Activated naive CD4-positive, alpha-beta T cell treated with anti-CD3 and anti-CD28 coated beads for 36 hours (primary cell): ENCODE results near the gene ROS1. TPM values are rescaled to one million over a fixed set of nuclear protein-coding genes. Genes with fewer than 3 reads are reported as not detected.

Experiments used
- CTCF ChIA-PET: fragments of 350-600 bp; sonication (Branson Sonifier 250); formaldehyde crosslinking; loops from one replicate; lab custom pipeline; 2021; ENCODE audit warnings: antibody characterized with exemption; lab: Charles Lee
- DNase-seq: peaks from one replicate; pipeline ENCODE4 v3.0.0-alpha.2; 2020
- H3K27ac Mint-ChIP-seq: one replicate; pipeline ENCODE4 v1.8.0; 2021; ENCODE audit warnings: mild to moderate bottlenecking, mixed read lengths
- H3K27me3 Mint-ChIP-seq: one replicate; pipeline ENCODE4 v1.8.0; 2021; ENCODE audit warnings: low read depth, mixed read lengths
- H3K36me3 Mint-ChIP-seq: one replicate; pipeline ENCODE4 v1.8.0; 2021; ENCODE audit warnings: low read depth, mixed read lengths
- H3K4me1 Mint-ChIP-seq: one replicate; pipeline ENCODE4 v1.8.0; 2021; ENCODE audit warnings: low read depth, mixed read lengths
- H3K4me3 Mint-ChIP-seq: one replicate; pipeline ENCODE4 v1.8.0; 2021; ENCODE audit warnings: mild to moderate bottlenecking, moderate library complexity, mixed read lengths
- H3K9me3 Mint-ChIP-seq: one replicate; pipeline ENCODE4 v1.8.0; 2021; ENCODE audit warnings: mixed read lengths
- intact Hi-C: fragments of 100-400 bp; cut with micrococcal nuclease; formaldehyde crosslinking; loops from one replicate; pipeline ENCODE4 v1.15.1; 2023
- total RNA-seq, 2 experiments: library from RNA; stranded (reverse); gene quantifications; one replicate each; pipeline ENCODE4 v1.2.3, GENCODE V29; 2021

ROS1 gene
- total RNA-seq, 2 experiments from 2014 or later: not detected

DNA sequence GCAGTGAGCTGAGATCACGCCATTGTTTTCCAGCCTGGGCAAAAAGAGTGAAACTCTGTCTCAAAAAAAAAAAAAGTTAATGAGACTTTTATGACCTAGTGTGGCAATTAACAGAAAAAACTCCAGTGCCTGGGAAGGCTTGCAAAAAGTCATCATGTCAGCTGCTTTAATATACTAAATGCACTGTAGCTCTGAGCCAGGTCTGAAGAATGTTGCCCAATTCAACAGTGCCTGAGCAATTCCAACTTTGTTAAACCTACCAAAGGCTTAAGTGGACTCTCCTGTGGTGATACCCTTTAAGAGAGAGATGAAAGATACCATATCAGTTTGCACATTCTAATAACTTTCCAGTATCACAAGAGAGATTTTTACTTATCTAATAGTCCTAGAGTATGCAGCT, 6.5 kb upstream of the ROS1 start:
- Mint-ChIP-seq H3K9me3 (no peaks in the 10 kb centered on the region), H3K4me1 (no peaks in the 10 kb centered on the region), H3K36me3 (no peaks in the 10 kb centered on the region), H3K27ac (no peak overlapping the region), H3K4me3 (no peak overlapping the region), H3K27me3 (peaks cover 36% of the 10 kb centered on the region)
- intact Hi-C loops: no loop called here
- no peak for DNase-seq
- CTCF ChIA-PET: no interaction called here

DNA sequence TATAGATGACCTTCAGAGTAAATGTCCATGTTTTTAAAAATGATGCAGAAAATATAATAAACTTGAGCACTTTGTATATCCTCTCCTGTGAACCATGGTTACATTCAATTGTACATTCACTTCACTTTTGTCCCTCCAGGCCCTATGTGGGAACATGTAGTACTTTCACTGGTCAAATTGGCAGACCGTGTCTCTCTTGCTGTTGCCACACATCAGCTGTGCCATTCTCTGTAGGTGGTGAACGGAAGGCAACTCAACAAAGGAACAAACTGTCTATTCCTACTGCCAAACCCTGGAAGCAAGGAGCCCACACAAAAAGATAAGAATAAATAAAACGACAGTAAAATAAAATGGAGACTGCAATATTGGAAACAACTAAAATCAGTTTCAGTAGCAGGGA, 2.0 kb downstream of the ROS1 start:
- Mint-ChIP-seq H3K9me3 (no peaks in the 10 kb centered on the region), H3K27ac (no peak overlapping the region), H3K27me3 (peaks cover 19% of the 10 kb centered on the region), H3K4me3 (no peak overlapping the region), H3K4me1 (no peaks in the 10 kb centered on the region), H3K36me3 (no peaks in the 10 kb centered on the region)
- CTCF ChIA-PET: no interaction called here
- intact Hi-C loops: no loop called here
- no peak for DNase-seq

DNA sequence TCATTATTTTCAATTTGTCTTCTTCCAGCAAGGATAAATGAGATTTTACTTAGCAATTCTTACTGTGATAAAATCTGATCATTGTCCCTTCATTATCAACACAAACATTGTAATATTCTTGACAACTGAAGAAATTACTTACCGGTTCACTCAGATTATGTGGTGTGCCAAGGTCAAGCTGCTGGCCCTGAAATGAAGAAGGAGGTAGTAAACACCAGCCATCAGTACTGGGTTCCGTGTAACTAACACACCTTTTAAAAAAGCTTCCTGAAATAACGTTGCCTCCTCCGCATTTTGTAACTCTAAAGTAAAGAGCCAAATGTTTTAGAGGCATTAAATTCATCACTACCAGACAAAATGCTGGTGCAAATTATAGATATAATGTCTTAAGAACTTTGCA, 7.4 kb downstream of the ROS1 start:
- no peaks in the 10 kb centered on the region for H3K9me3 Mint-ChIP-seq
- CTCF ChIA-PET: no interaction called here
- H3K4me1 Mint-ChIP-seq: no peaks in the 10 kb centered on the region
- H3K36me3 Mint-ChIP-seq: no peaks in the 10 kb centered on the region
- no peak overlapping the region for H3K27ac Mint-ChIP-seq
- peaks cover 12% of the 10 kb centered on the region for H3K27me3 Mint-ChIP-seq
- H3K4me3 Mint-ChIP-seq: no peak overlapping the region
- intact Hi-C loops: no loop called here
- no peak for DNase-seq

DNA sequence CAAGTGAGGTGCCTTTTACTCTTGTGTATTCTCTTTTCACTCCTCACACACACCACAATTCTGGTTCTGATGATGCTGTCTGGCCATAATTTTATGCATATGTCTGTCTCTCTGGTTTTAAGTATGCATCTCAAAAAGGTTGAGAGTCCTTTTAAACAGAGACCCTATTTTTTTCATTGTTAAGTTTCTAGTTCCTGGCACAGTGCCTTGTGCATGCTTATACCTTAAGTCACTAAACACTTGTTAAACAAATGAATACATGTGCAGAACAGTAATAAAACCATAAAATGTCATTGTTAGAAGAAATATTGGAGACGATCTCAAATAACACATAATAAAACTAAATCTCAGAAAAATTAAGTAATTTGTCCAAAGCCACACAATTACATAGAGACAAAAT, 7.9 kb downstream of the ROS1 start:
- H3K9me3 Mint-ChIP-seq: no peaks in the 10 kb centered on the region
- H3K27ac Mint-ChIP-seq: no peak overlapping the region
- H3K36me3 Mint-ChIP-seq: no peaks in the 10 kb centered on the region
- no peak overlapping the region for H3K4me3 Mint-ChIP-seq
- no peaks in the 10 kb centered on the region for H3K4me1 Mint-ChIP-seq
- CTCF ChIA-PET: no interaction called here
- H3K27me3 Mint-ChIP-seq: peaks cover 8% of the 10 kb centered on the region
- intact Hi-C loops: no loop called here
- DNase-seq: no peak

DNA sequence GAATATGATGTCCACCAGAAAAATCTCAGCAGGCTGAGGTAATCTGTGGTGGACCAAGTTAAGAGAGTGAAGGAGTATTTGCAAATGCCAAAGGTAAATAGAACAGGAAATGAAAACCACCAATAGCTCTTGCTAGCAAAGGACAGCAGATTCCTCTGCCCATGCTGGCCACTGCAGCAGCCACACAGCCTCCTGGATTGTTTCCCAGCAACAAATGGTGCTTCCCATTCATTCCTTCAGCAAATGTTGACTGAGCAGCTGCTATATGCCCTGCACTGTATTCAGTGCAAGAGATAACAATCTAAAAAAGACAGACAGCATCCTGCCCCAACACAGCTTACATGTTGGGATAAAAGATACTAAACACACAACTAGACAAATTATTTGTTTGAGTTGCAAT, 11.0 kb downstream of the ROS1 start:
- H3K36me3 Mint-ChIP-seq: no peaks in the 10 kb centered on the region
- no peaks in the 10 kb centered on the region for H3K4me1 Mint-ChIP-seq
- CTCF ChIA-PET: interaction anchor here (0.6 to 0.7 kb wide), 2 partner anchors 21 to 897 kb away, joined by 3 to 5 read pairs; no protein-coding TSS in a partner anchor

DNA sequence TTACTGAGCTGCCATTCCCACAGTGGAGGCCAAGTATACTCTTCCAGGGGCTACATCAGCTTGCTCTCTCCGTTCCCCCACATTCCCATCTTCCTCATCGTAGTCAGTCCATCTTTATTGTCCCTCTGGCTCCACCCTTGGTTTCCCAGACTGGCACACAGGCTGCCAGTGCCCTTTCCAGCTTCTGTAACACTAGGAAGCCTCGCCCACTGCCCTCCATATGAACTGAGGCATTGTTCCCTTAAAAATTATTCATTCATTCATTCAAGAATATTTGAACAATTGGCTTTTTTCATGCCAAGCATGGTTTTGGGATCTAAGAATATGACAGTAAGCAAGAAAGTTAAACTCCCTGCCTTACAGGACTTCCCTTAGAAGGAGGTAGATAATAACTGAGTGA, 14.3 kb downstream of the ROS1 start:
- H3K27me3 Mint-ChIP-seq: peaks cover 13% of the 10 kb centered on the region
- H3K36me3 Mint-ChIP-seq: no peaks in the 10 kb centered on the region
- H3K27ac Mint-ChIP-seq: no peak overlapping the region
- H3K4me3 Mint-ChIP-seq: no peak overlapping the region
- intact Hi-C loops: no loop called here
- CTCF ChIA-PET: interaction anchor here (1.3 kb wide), 1 partner anchor 9 kb away, joined by 3 read pairs; no protein-coding TSS in a partner anchor
- DNase-seq: no peak
- H3K9me3 Mint-ChIP-seq: no peaks in the 10 kb centered on the region
- H3K4me1 Mint-ChIP-seq: no peaks in the 10 kb centered on the region

More for the DNA sequence above, 11.0 kb downstream of the ROS1 start:
- intact Hi-C loops: no loop called here
- Mint-ChIP-seq H3K4me3 (no peak overlapping the region), H3K27ac (no peak overlapping the region), H3K9me3 (no peaks in the 10 kb centered on the region), H3K27me3 (peaks cover 5% of the 10 kb centered on the region)
- no peak for DNase-seq

DNA sequence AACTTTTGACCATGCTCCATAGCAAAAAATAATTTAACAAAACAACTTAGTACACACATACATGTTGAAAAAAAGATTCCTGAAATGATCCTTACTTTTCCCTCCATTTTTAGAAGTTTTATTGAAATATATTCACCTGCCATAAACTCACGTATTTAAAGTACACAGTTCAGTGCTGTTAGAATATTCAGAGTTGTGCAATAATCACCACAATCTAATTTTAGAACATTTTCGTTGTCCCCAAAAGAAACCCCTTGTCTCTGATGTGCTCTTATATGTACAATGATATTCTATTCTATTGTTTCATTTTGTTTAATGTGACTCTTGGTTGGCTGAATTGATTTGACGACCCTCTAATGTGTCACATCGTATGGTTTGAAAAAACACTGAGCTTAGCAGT, 15.9 kb downstream of the ROS1 start:
- no peak overlapping the region for H3K27ac Mint-ChIP-seq
- no peaks in the 10 kb centered on the region for H3K4me1 Mint-ChIP-seq
- CTCF ChIA-PET: no interaction called here
- no peaks in the 10 kb centered on the region for H3K36me3 Mint-ChIP-seq
- DNase-seq: no peak
- no peak overlapping the region for H3K4me3 Mint-ChIP-seq
- H3K27me3 Mint-ChIP-seq: peaks cover 13% of the 10 kb centered on the region
- H3K9me3 Mint-ChIP-seq: no peaks in the 10 kb centered on the region
- intact Hi-C loops: no loop called here

DNA sequence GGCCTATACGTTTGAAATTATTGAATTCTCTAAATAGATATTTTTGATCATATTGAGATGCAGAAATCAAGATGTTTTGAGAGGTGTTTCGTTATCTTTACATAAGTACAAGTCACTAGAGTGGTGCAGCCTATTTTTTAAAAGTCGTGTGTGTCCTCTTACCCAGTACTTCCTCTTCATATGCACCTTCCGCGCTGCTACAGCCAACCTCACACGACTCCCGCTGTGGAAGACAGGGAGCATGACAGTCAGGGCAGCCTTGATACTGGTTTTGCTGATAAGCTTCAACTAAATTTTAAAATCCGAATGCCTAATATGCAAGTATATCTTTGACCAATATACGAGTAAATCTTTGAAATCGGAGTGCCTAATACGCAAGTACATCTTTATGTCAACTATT, 16.3 kb downstream of the ROS1 start:
- Mint-ChIP-seq H3K9me3 (no peaks in the 10 kb centered on the region), H3K27ac (no peak overlapping the region), H3K4me1 (no peaks in the 10 kb centered on the region), H3K36me3 (no peaks in the 10 kb centered on the region), H3K27me3 (peaks cover 13% of the 10 kb centered on the region), H3K4me3 (no peak overlapping the region)
- intact Hi-C loops: no loop called here
- no peak for DNase-seq
- CTCF ChIA-PET: no interaction called here

DNA sequence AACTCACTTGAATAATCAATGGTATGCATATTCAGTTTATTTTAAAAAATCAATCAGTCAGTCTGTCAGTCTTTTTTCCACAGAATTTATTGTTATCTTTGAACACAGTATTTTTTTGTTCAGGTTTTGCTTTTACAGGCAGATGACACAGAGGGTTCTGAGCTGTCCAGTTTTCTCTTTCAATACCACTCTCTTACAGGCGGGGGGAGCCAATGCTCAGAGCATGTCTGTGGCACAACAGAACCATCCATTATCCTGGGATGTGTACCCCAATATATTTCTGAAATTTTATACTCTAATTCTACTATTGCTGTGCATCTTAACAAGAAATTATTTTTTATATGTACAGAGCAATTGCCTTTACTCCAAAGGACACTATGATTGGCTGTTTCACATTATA, 21.2 kb downstream of the ROS1 start:
- peaks cover 5% of the 10 kb centered on the region for H3K27me3 Mint-ChIP-seq
- intact Hi-C loops: loop anchor here (1.0 to 2.0 kb wide), 2 partner anchors 152 to 198 kb away; partner anchors contain the start of gene GOPC
- H3K9me3 Mint-ChIP-seq: no peaks in the 10 kb centered on the region
- DNase-seq: no peak
- no peaks in the 10 kb centered on the region for H3K36me3 Mint-ChIP-seq
- no peak overlapping the region for H3K27ac Mint-ChIP-seq
- no peak overlapping the region for H3K4me3 Mint-ChIP-seq
- CTCF ChIA-PET: interaction anchor here (0.6 to 2.5 kb wide), 2 partner anchors 45 to 86 kb away, joined by 4 to 13 read pairs; no protein-coding TSS in a partner anchor
- H3K4me1 Mint-ChIP-seq: no peaks in the 10 kb centered on the region

DNA sequence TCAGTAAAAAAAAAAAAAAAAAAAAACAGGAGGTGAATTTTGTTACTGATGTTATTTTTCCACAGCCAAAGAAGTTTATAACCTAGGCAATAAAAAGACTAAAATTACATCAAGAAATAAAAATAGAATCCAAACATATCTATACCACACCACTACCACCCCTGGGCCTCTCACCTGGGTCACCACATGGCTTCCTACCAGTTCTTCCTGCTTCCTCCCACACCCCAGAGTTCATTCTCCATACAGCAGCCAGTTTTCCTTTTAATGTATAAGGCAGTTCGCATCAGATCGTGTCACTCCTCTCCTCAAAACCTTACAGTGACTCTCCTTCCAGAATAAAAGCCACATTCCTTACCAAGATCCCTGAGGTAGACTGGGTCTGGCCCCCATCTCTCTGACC, 23.9 kb downstream of the ROS1 start:
- H3K4me1 Mint-ChIP-seq: no peaks in the 10 kb centered on the region
- DNase-seq: no peak
- H3K27me3 Mint-ChIP-seq: no peaks in the 10 kb centered on the region
- no peak overlapping the region for H3K4me3 Mint-ChIP-seq
- no peak overlapping the region for H3K27ac Mint-ChIP-seq
- CTCF ChIA-PET: no interaction called here
- no peaks in the 10 kb centered on the region for H3K36me3 Mint-ChIP-seq
- intact Hi-C loops: no loop called here
- no peaks in the 10 kb centered on the region for H3K9me3 Mint-ChIP-seq

DNA sequence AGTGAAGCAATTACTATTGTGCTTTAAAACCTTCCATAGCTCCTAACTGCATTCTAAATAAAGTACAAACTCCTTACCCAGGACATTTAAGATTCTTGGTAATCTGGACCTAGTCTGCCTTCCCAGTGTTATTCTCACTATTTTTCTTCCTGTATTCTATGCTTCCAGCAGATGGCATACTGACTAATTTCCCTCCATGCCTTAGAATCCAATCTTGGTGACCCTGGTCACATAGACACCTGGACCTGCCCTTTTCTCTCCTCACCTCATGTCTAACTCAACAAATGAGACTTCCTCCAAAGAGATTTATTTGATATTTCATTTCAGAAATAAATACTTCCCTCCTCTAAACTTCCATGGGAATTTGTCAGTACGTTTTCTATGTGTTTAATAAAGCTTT, 25.8 kb downstream of the ROS1 start:
- no peaks in the 10 kb centered on the region for H3K36me3 Mint-ChIP-seq
- no peaks in the 10 kb centered on the region for H3K4me1 Mint-ChIP-seq
- no peak overlapping the region for H3K27ac Mint-ChIP-seq
- no peak for DNase-seq
- CTCF ChIA-PET: interaction anchor here (1.4 to 1.6 kb wide), 2 partner anchors 50 to 159 kb away, joined by 3 to 5 read pairs; no protein-coding TSS in a partner anchor
- intact Hi-C loops: no loop called here
- H3K4me3 Mint-ChIP-seq: no peak overlapping the region
- no peaks in the 10 kb centered on the region for H3K9me3 Mint-ChIP-seq
- no peaks in the 10 kb centered on the region for H3K27me3 Mint-ChIP-seq

DNA sequence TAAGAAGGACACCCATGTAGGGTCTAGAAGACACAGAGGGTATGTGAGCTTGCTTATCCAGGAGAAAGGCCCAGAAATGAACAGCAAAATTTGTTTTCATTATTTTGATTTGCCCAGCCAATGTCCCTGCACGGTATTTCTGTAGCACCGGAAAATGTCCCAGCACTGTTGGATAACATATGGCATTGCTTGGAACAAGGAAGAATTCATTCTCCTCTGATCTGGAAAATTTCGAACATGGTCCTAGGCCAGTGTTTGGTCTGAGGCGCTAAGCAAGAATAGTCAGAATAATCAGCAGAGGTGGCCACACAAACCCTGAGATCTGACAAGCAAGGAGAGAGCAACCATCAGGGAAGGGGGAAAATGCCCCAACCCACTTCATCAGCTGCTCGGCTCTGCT, 26.6 kb downstream of the ROS1 start:
- H3K36me3 Mint-ChIP-seq: no peaks in the 10 kb centered on the region
- H3K4me1 Mint-ChIP-seq: no peaks in the 10 kb centered on the region
- H3K27me3 Mint-ChIP-seq: peaks cover under 1% of the 10 kb centered on the region
- no peak overlapping the region for H3K27ac Mint-ChIP-seq
- DNase-seq: no peak
- CTCF ChIA-PET: no interaction called here
- intact Hi-C loops: no loop called here
- no peak overlapping the region for H3K4me3 Mint-ChIP-seq
- H3K9me3 Mint-ChIP-seq: no peaks in the 10 kb centered on the region

DNA sequence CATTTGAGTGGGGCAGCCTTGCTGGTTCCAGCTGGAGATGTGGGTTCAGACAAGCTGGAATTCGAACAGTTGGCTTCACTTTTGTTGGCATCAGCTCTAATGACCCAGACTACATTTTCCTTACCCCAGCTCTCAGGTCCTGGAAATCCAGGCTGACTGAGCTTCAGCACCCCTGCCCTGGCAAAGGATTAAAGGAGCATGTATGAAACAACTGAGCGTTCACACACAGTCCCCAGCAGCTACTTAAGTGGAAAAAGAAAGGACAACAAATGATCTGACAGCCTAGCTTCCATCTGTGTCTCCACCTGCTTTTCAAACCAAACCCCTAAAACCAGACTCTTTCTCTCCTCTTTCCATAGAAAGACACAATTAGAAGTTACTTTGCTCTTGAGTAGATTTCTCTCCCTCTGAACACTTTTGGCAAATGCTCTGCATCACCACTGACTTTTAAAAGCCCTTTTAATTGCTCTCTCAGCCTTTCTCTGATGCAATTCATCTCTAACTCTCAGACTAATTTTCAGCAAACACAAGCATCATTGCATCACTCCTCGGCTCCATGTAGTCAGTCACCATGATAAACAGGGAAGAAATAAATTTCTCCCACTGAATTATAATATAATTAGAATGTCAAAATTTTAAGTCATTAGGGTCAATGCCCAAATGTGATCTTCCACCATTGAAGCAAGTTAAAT, 28.1 kb downstream of the ROS1 start:
- CTCF ChIA-PET: interaction anchor here (0.6 kb wide), 1 partner anchor 210 kb away, joined by 3 read pairs; no protein-coding TSS in a partner anchor
- H3K27ac Mint-ChIP-seq: no peak overlapping the region
- H3K36me3 Mint-ChIP-seq: no peaks in the 10 kb centered on the region
- intact Hi-C loops: no loop called here
- H3K4me3 Mint-ChIP-seq: no peak overlapping the region
- H3K27me3 Mint-ChIP-seq: peaks cover 3% of the 10 kb centered on the region
- no peak for DNase-seq
- no peaks in the 10 kb centered on the region for H3K4me1 Mint-ChIP-seq
- H3K9me3 Mint-ChIP-seq: no peaks in the 10 kb centered on the region
